Measurements from ENCODE around the gene USP51. TPM values are rescaled to one million over a fixed set of nuclear protein-coding genes. Genes with fewer than 3 reads are reported as not detected.
"Not testable (repeated sequence)": the region's sequence is repeated elsewhere in the genome, so short reads cannot be mapped to it uniquely, and the experiment has no call there.

Gene USP51
- total RNA-seq, 2 experiments from 2014 or later: 2.3 TPM

- H3K27me3 ChIP-seq (ENCODE audit: control insufficient read depth in 1 of 2, insufficient read depth in 2 of 2, low read length in 2 of 2); H3K4me1 ChIP-seq (ENCODE audit: insufficient read depth, low read length); H3K9me3 Mint-ChIP-seq; H3K4me1 Mint-ChIP-seq (ENCODE audit: low read depth); intact Hi-C loops (cut with DNase I, micrococcal nuclease); H3K36me3 Mint-ChIP-seq (ENCODE audit: low read depth); POLR2A ChIA-PET; H3K27ac ChIP-seq (ENCODE audit: low read depth in 1 of 2, low read length in 2 of 2); DNase-seq; ATAC-seq (ENCODE audit: poor library complexity); H3K36me3 ChIP-seq (ENCODE audit: insufficient read depth, low read length); H3K4me3 ChIP-seq (ENCODE audit: low read length); H3K9me3 ChIP-seq (ENCODE audit: control insufficient read depth in 1 of 2, insufficient read depth in 1 of 2, low read length in 2 of 2); H3K27me3 Mint-ChIP-seq; CTCF ChIA-PET; H3K4me3 Mint-ChIP-seq; H3K27ac Mint-ChIP-seq: not testable (repeated sequence)
Observed at GRCh38 chrX:55465108-55465507, 24.5 kb downstream of the USP51 start.

- DNase-seq; H3K4me1 Mint-ChIP-seq (ENCODE audit: low read depth); H3K27ac ChIP-seq (ENCODE audit: low read depth in 1 of 2, low read length in 2 of 2); H3K9me3 Mint-ChIP-seq; H3K36me3 ChIP-seq (ENCODE audit: insufficient read depth, low read length); H3K4me3 ChIP-seq (ENCODE audit: low read length); CTCF ChIA-PET; H3K4me3 Mint-ChIP-seq; H3K9me3 ChIP-seq (ENCODE audit: control insufficient read depth in 1 of 2, insufficient read depth in 1 of 2, low read length in 2 of 2); H3K27ac Mint-ChIP-seq; POLR2A ChIA-PET; H3K27me3 ChIP-seq (ENCODE audit: control insufficient read depth in 1 of 2, insufficient read depth in 2 of 2, low read length in 2 of 2); intact Hi-C loops (cut with DNase I, micrococcal nuclease); H3K4me1 ChIP-seq (ENCODE audit: insufficient read depth, low read length); H3K27me3 Mint-ChIP-seq; H3K36me3 Mint-ChIP-seq (ENCODE audit: low read depth): not testable (repeated sequence)
- peak; percentile 57 for ATAC-seq (ENCODE audit: poor library complexity)
Observed at GRCh38 chrX:55464050-55464449, 25.6 kb downstream of the USP51 start.

- H3K4me3 Mint-ChIP-seq; ATAC-seq (ENCODE audit: poor library complexity); H3K27me3 Mint-ChIP-seq; POLR2A ChIA-PET; H3K9me3 ChIP-seq (ENCODE audit: control insufficient read depth in 1 of 2, insufficient read depth in 1 of 2, low read length in 2 of 2); H3K4me1 Mint-ChIP-seq (ENCODE audit: low read depth); H3K27ac Mint-ChIP-seq; H3K4me1 ChIP-seq (ENCODE audit: insufficient read depth, low read length); H3K27ac ChIP-seq (ENCODE audit: low read depth in 1 of 2, low read length in 2 of 2); DNase-seq; H3K36me3 Mint-ChIP-seq (ENCODE audit: low read depth); CTCF ChIA-PET; intact Hi-C loops (cut with DNase I, micrococcal nuclease); H3K27me3 ChIP-seq (ENCODE audit: control insufficient read depth in 1 of 2, insufficient read depth in 2 of 2, low read length in 2 of 2); H3K36me3 ChIP-seq (ENCODE audit: insufficient read depth, low read length); H3K9me3 Mint-ChIP-seq; H3K4me3 ChIP-seq (ENCODE audit: low read length): not testable (repeated sequence)
Observed at GRCh38 chrX:55459926-55460325, 29.7 kb downstream of the USP51 start.

GRCh38 chrX:55459426-55459825 is 30.2 kb downstream of the USP51 start:
- H3K27ac ChIP-seq (ENCODE audit: low read depth in 1 of 2, low read length in 2 of 2); H3K27me3 ChIP-seq (ENCODE audit: control insufficient read depth in 1 of 2, insufficient read depth in 2 of 2, low read length in 2 of 2); H3K4me1 Mint-ChIP-seq (ENCODE audit: low read depth); H3K36me3 ChIP-seq (ENCODE audit: insufficient read depth, low read length); H3K9me3 Mint-ChIP-seq; H3K4me1 ChIP-seq (ENCODE audit: insufficient read depth, low read length); CTCF ChIA-PET; H3K27ac Mint-ChIP-seq; H3K9me3 ChIP-seq (ENCODE audit: control insufficient read depth in 1 of 2, insufficient read depth in 1 of 2, low read length in 2 of 2); H3K36me3 Mint-ChIP-seq (ENCODE audit: low read depth); intact Hi-C loops (cut with DNase I, micrococcal nuclease); ATAC-seq (ENCODE audit: poor library complexity); H3K4me3 Mint-ChIP-seq; POLR2A ChIA-PET; DNase-seq; H3K27me3 Mint-ChIP-seq; H3K4me3 ChIP-seq (ENCODE audit: low read length): not testable (repeated sequence)

- CTCF ChIA-PET; H3K36me3 ChIP-seq (ENCODE audit: insufficient read depth, low read length); H3K27me3 ChIP-seq (ENCODE audit: control insufficient read depth in 1 of 2, insufficient read depth in 2 of 2, low read length in 2 of 2); DNase-seq; H3K9me3 Mint-ChIP-seq; H3K27ac Mint-ChIP-seq; H3K9me3 ChIP-seq (ENCODE audit: control insufficient read depth in 1 of 2, insufficient read depth in 1 of 2, low read length in 2 of 2); H3K27ac ChIP-seq (ENCODE audit: low read depth in 1 of 2, low read length in 2 of 2); H3K4me3 Mint-ChIP-seq; H3K4me3 ChIP-seq (ENCODE audit: low read length); POLR2A ChIA-PET; intact Hi-C loops (cut with DNase I, micrococcal nuclease); H3K4me1 ChIP-seq (ENCODE audit: insufficient read depth, low read length); ATAC-seq (ENCODE audit: poor library complexity); H3K27me3 Mint-ChIP-seq: not testable (repeated sequence)
- Mint-ChIP-seq H3K4me1 (ENCODE audit: low read depth) (peaks cover 21% of the 10 kb centered on the region), H3K36me3 (ENCODE audit: low read depth) (peaks cover 12% of the 10 kb centered on the region)
Observed at GRCh38 chrX:55455708-55456107, 33.9 kb downstream of the USP51 start.
